ENCODE measurements around the gene GNAT3.

- TF ChIP-seq POLR2A (IDR thresholded peaks at IDR 0.05; ENCODE audit: low read length): no peak
- TF ChIP-seq GATA1 (IDR thresholded peaks at IDR 0.05; ENCODE audit: low read depth, low read length): no peak
These were observed 38.1 kb downstream of the GNAT3 start for GRCh38 chr7:80473751-80474150.
